Liver (tissue), 3 donors: ENCODE measurements around the gene SPTLC1.

ENCODE experiments used
- ATF3 ChIP-seq: IDR thresholded peaks from 2 replicates; pipeline ENCODE4 v1.6.1; 2016; ENCODE audit warnings: antibody characterized with exemption
- CTCF ChIP-seq: fragments of 150-350 bp; IDR thresholded peaks from 2 replicates; pipeline ENCODE4 v1.5.1; 2017; ENCODE audit warnings: improper control_type of control experiment, low read depth, low read length; ENCODE audit not compliant: missing input control
- EGR1 ChIP-seq, 2 donors: IDR thresholded peaks; 2 replicates each; pipeline ENCODE4 v1.6.1; 2016 to 2018; ENCODE audit warnings: antibody characterized with exemption in 2 of 2, low read depth in 2 of 2
- GABPA ChIP-seq, 2 donors: IDR thresholded peaks in 1 of 2; conservative IDR thresholded peaks in 1 of 2; 2 replicates each; pipeline ENCODE4 v1.6.1; 2016; ENCODE audit warnings: antibody characterized with exemption in 2 of 2, mild to moderate bottlenecking in 1 of 2, moderate library complexity in 1 of 2
- JUND ChIP-seq, 2 donors: IDR thresholded peaks; 2 replicates each; pipeline ENCODE4 v1.6.1; 2016; ENCODE audit warnings: antibody characterized with exemption in 2 of 2
- MAX ChIP-seq: IDR thresholded peaks from 2 replicates; pipeline ENCODE4 v1.6.1; 2016; ENCODE audit warnings: antibody characterized with exemption
- RAD21 ChIP-seq, 2 donors: IDR thresholded peaks; 2 replicates each; pipeline ENCODE4 v1.6.1; 2016; ENCODE audit warnings: antibody characterized with exemption in 2 of 2, mild to moderate bottlenecking in 2 of 2
- REST ChIP-seq: IDR thresholded peaks from 2 replicates; pipeline ENCODE4 v1.6.1; 2016; ENCODE audit warnings: antibody characterized with exemption, mild to moderate bottlenecking
- SP1 ChIP-seq: IDR thresholded peaks from 2 replicates; pipeline ENCODE4 v1.6.1; 2018; ENCODE audit warnings: antibody characterized with exemption, mild to moderate bottlenecking
- YY1 ChIP-seq: IDR thresholded peaks from 2 replicates; pipeline ENCODE4 v1.6.1; 2016; ENCODE audit warnings: antibody characterized with exemption, mild to moderate bottlenecking
- donor health status: healthy.
- donor health status: healthy.

- TF ChIP-seq YY1 = no peak
- TF ChIP-seq CTCF = no peak
- TF ChIP-seq MAX = no peak
- no peak for TF ChIP-seq JUND (IDR thresholded peaks at IDR 0.05)
- no peak for TF ChIP-seq EGR1 (IDR thresholded peaks at IDR 0.05; ENCODE audit: low read depth in 2 of 2)
- TF ChIP-seq GABPA (IDR thresholded peaks at IDR 0.05 in 1 of 2, conservative IDR thresholded peaks at IDR 0.05 in 1 of 2) = no peak
- TF ChIP-seq RAD21 (IDR thresholded peaks at IDR 0.05) = no peak
- TF ChIP-seq REST = no peak
- no peak for TF ChIP-seq ATF3
- no peak for TF ChIP-seq SP1
Observed at GRCh38 chr9:92155221-92155620, 40.0 kb upstream of the SPTLC1 start.
